Type B pancreatic cell (in vitro differentiated cells): Measurements from ENCODE around the gene POLN. TPM values are rescaled to one million over a fixed set of nuclear protein-coding genes. Genes with fewer than 3 reads are reported as not detected.

Source experiments
- DNase-seq: peaks from one replicate; pipeline ENCODE4 v3.0.0; 2021; ENCODE audit warnings: mixed read lengths; ENCODE audit not compliant: unreplicated experiment; ENCODE audit errors: extremely low spot score
- H3K27ac Mint-ChIP-seq: 2 replicates; pipeline ENCODE4 v1.8.0; 2021; ENCODE audit warnings: mild to moderate bottlenecking, mixed read lengths
- H3K27me3 Mint-ChIP-seq: 2 replicates; pipeline ENCODE4 v1.8.0; 2021; ENCODE audit warnings: mixed read lengths
- H3K36me3 Mint-ChIP-seq: 2 replicates; pipeline ENCODE4 v1.8.0; 2021; ENCODE audit warnings: mixed read lengths
- H3K4me1 Mint-ChIP-seq: one replicate; pipeline ENCODE4 v1.8.0; 2021; ENCODE audit warnings: mixed read lengths; ENCODE audit not compliant: unreplicated experiment
- H3K4me3 Mint-ChIP-seq: 2 replicates; pipeline ENCODE4 v1.8.0; 2021; ENCODE audit warnings: mild to moderate bottlenecking, mixed read lengths
- H3K9me3 Mint-ChIP-seq: 2 replicates; pipeline ENCODE4 v1.8.0; 2021; ENCODE audit warnings: mixed read lengths
- total RNA-seq: library from RNA; stranded (reverse); gene quantifications from 2 replicates; pipeline ENCODE4 v1.2.1, GENCODE V29; 2021; ENCODE audit warnings: low replicate concordance
- TF ChIP-seq, protein P1 (sequence below): fragments of 200-600 bp; sonication (generic); conservative IDR thresholded peaks from 2 replicates; pipeline ENCODE4 v1.5.0; 2021; ENCODE audit warnings: antibody characterized with exemption, mild to moderate bottlenecking

Gene POLN
- total RNA-seq, 1 donor from 2014 or later = 4.1 TPM

DNA sequence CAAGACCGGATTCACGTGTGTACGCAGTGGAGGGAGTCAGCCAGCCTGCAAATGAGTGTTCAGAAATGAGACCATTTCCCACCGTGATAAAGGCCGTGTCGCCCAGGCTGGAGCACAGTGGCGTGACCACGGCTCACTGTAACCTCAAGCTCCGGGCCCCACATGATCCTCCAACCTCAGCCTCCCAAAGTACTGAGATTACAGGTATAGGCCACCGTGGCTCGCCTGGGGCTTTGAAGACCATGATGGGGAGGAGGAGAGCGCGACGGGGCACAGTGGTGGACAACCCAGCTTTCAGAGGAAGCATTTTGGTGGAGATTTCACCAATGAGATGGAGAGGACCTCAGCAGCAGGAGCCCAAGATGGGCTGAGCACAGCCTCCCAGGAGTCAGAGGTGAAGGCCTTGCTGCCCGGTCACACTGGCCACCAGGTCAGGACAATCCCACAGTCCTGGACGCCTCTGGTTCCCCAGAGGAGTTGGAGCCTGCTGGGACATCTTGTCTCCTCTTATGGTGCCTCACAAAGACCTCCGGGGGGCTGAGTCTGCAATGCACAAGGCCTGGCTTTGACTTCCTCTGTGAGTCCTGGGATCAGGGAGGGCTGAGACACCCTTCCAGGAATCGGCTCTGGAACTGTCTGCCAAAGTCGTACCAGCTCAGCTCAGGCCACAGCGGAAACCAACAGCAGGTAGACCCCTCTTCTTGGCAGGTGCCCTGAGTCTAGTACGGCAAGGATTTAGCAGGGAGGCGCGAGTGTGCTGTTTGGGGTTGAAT, 42.4 kb upstream of the POLN start:
- H3K4me3 Mint-ChIP-seq = no peak overlapping the region
- no peaks in the 10 kb centered on the region for H3K36me3 Mint-ChIP-seq
- no peak overlapping the region for H3K27ac Mint-ChIP-seq
- H3K9me3 Mint-ChIP-seq = no peaks in the 10 kb centered on the region
- TF ChIP-seq, protein P1, sequence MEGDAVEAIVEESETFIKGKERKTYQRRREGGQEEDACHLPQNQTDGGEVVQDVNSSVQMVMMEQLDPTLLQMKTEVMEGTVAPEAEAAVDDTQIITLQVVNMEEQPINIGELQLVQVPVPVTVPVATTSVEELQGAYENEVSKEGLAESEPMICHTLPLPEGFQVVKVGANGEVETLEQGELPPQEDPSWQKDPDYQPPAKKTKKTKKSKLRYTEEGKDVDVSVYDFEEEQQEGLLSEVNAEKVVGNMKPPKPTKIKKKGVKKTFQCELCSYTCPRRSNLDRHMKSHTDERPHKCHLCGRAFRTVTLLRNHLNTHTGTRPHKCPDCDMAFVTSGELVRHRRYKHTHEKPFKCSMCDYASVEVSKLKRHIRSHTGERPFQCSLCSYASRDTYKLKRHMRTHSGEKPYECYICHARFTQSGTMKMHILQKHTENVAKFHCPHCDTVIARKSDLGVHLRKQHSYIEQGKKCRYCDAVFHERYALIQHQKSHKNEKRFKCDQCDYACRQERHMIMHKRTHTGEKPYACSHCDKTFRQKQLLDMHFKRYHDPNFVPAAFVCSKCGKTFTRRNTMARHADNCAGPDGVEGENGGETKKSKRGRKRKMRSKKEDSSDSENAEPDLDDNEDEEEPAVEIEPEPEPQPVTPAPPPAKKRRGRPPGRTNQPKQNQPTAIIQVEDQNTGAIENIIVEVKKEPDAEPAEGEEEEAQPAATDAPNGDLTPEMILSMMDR = no peak
- DNase-seq = no peak
- no peaks in the 10 kb centered on the region for H3K4me1 Mint-ChIP-seq
- H3K27me3 Mint-ChIP-seq = peaks cover 3% of the 10 kb centered on the region

DNA sequence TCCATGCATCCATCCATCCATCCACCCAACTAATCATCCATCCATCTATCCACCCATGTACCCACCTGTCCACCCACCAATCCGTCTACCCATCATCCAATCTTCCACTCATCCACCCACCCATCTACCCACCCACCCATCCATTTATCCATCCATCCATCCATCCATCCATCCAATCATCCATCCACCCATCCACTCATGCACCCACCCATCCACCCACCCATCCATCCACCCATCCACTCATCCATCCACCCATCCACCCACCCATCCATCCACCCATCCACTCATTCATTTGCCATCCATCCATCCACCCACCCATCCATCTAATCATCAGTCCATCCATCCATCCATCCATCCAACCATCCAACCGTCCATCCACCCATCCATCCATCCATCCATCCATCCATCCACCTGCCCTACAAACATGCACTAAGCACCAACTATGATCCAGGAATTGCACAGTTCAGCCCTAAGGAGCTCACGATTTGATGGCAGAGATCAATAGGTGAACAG, 41.3 kb upstream of the POLN start:
- no peak for DNase-seq
- Mint-ChIP-seq H3K4me3 (no peak overlapping the region), H3K36me3 (no peaks in the 10 kb centered on the region), H3K4me1 (no peaks in the 10 kb centered on the region), H3K27me3 (peaks cover 3% of the 10 kb centered on the region), H3K9me3 (no peaks in the 10 kb centered on the region), H3K27ac (no peak overlapping the region)
- TF ChIP-seq, protein P1 = no peak

DNA sequence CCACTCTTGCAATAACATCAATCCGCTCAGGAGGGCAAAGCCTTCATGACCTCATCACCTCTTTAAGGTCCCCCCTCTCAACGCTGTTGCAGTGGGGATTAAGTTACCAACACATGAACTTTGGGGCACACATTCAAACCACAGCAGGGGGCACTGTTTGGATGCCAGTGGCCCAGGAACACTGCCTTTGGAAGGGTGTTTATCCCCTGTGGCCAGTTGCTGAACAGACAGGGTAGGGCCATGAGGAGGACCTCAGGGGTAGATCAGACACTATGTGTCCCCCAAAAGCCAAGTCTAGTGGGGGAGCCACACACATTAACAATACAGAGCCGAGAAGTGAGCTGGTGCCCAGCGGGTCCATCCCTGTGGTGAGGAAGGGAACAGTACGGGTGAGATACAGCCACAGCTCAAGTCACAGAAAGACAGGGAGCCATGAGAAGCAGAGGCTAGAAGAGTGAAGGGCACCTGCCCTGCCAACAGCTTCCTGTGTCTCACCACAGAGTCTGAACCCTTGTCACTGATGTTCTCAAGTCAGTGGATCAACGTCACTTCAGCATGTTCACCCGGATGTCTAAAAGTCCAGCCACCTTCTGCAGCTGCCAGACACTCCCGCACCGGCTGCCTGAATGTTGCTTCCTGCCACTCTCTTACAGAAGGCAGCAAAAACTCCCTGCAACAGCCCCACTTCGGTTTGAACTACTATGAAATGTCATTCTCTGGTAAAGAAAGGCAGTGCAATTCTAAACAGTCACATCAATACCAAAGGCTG, 39.8 kb upstream of the POLN start:
- TF ChIP-seq, protein P1 = no peak
- H3K36me3 Mint-ChIP-seq = no peaks in the 10 kb centered on the region
- no peak for DNase-seq
- no peak overlapping the region for H3K4me3 Mint-ChIP-seq
- H3K4me1 Mint-ChIP-seq = no peaks in the 10 kb centered on the region
- H3K9me3 Mint-ChIP-seq = no peaks in the 10 kb centered on the region
- H3K27me3 Mint-ChIP-seq = peaks cover 3% of the 10 kb centered on the region
- no peak overlapping the region for H3K27ac Mint-ChIP-seq

DNA sequence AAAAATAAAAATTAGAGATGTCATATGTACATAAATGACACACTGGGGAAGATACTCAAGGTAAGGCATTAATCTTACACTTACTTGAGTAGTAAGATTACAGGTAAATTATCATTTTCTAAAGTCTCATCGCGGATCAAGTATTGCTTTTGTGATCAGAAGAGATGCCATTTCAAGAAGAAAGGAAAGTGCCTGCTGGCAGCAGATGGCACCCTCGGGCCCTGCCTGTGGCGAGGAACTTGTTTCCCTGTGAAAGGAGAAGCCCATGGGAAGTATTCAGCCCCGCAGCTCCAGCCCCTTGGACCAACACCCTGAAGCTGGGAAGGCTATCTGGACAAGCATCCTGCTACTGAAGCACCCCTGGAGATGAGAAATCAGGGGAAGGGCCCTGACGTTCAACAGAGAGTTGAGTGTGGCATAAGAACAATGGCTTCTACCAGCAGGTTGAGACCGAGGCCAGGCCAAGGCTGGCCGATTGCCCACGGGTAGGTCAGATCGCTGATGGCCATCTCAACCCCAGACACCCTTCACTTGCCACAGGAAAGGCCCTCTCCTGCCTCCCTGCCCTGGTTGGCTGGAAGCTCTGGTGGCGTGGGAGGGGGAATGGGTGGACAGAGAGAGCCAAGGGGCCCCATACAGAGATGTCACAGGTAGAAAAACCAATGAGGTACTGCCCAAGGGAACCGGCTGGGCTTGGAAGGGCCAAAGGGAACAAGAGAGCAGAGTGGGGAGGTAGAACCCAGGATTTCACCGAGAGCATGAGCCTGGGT, 38.8 kb upstream of the POLN start:
- DNase-seq = no peak
- Mint-ChIP-seq H3K27me3 (peaks cover 3% of the 10 kb centered on the region), H3K4me3 (no peak overlapping the region), H3K9me3 (no peaks in the 10 kb centered on the region), H3K36me3 (no peaks in the 10 kb centered on the region), H3K4me1 (no peaks in the 10 kb centered on the region), H3K27ac (no peak overlapping the region)
- TF ChIP-seq, protein P1 = no peak

DNA sequence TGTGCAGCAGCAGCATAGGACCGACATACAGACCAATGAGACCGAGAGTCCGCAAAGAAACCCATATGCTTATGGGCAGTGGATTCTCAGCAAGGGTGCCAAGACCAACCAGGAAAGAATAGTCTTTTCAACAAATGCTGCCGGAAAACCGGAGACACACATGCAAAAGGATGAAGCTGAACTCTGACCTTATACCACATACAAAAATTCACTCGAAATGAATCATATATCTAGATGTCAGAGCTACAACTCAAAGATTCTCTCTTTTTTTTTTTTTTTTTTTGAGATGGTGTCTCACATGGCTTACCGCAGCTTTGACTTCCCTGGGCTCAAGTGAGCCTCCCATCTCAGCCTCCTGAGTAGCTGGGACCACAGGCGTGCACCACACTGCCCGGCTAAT, 36.0 kb upstream of the POLN start:
- H3K9me3 Mint-ChIP-seq = no peaks in the 10 kb centered on the region
- TF ChIP-seq, protein P1 = no peak
- no peak overlapping the region for H3K4me3 Mint-ChIP-seq
- no peaks in the 10 kb centered on the region for H3K36me3 Mint-ChIP-seq
- peaks cover 3% of the 10 kb centered on the region for H3K27me3 Mint-ChIP-seq
- peaks cover 3% of the 10 kb centered on the region for H3K4me1 Mint-ChIP-seq
- no peak for DNase-seq
- H3K27ac Mint-ChIP-seq = no peak overlapping the region
